HepG2 (cell line): Measurements from ENCODE around the gene ENG. TPM values are rescaled to one million over a fixed set of nuclear protein-coding genes. Genes with fewer than 3 reads are reported as not detected.

Experiments used
- AGO2 ChIP-seq: fragments of 200-400 bp; formaldehyde crosslinking; optimal IDR thresholded peaks from 2 replicates; pipeline ENCODE3; 2017; ENCODE audit warnings: mild to moderate bottlenecking, low read depth, low read length, moderate library complexity
- ESRRA ChIP-seq: sonication (generic); formaldehyde crosslinking; IDR thresholded peaks from 2 replicates; pipeline ENCODE4 v1.5.1; 2020; ENCODE audit warnings: mild to moderate bottlenecking, low read depth, missing genetic modification reagents
- HMG20B ChIP-seq: conservative IDR thresholded peaks from 2 replicates; pipeline ENCODE4 v1.6.1; 2016; ENCODE audit warnings: missing genetic modification reagents, missing compliant biosample characterization
- IRF9 ChIP-seq: sonication (generic); formaldehyde crosslinking; IDR thresholded peaks from 2 replicates; pipeline ENCODE4 v1.8.0; 2022; ENCODE audit warnings: missing genetic modification reagents, mild to moderate bottlenecking, borderline replicate concordance
- MAX ChIP-seq: IDR thresholded peaks from 2 replicates; pipeline ENCODE4 v1.6.1; 2012; ENCODE audit warnings: inconsistent platforms
- NONO ChIP-seq, 2 experiments: fragments of 450-650 bp in 1 of 2; sonication (generic) in 1 of 2; formaldehyde crosslinking in 1 of 2; IDR thresholded peaks in 1 of 2; conservative IDR thresholded peaks in 1 of 2; 2 replicates each; pipeline versions ENCODE4 v1.6.1 to v1.8.0; 2017 to 2022; ENCODE audit warnings: mild to moderate bottlenecking in 1 of 2, missing genetic modification reagents in 1 of 2, moderate library complexity in 1 of 2
- PBX2 ChIP-seq: IDR thresholded peaks from 2 replicates; pipeline ENCODE4 v1.6.1; 2016; ENCODE audit warnings: control low read depth
- RXRB ChIP-seq: IDR thresholded peaks from 2 replicates; pipeline ENCODE4 v1.6.1; 2016; ENCODE audit warnings: borderline replicate concordance, missing genetic modification reagents, missing compliant biosample characterization
- SP4 ChIP-seq: sonication (generic); formaldehyde crosslinking; IDR thresholded peaks from 2 replicates; pipeline ENCODE4 v1.8.1; 2023; ENCODE audit warnings: mild to moderate bottlenecking, missing genetic modification reagents
- TOPORS ChIP-seq: sonication (generic); formaldehyde crosslinking; IDR thresholded peaks from 2 replicates; pipeline ENCODE4 v1.8.0; 2023; ENCODE audit warnings: mild to moderate bottlenecking, missing genetic modification reagents
- YY1 ChIP-seq: IDR thresholded peaks from 2 replicates; pipeline ENCODE4 v1.6.1; 2011; ENCODE audit warnings: low read length, low read depth, moderate library complexity, mild to moderate bottlenecking; ENCODE audit not compliant: insufficient read depth, insufficient replicate concordance
- ZFP41 ChIP-seq: sonication (generic); formaldehyde crosslinking; IDR thresholded peaks from 2 replicates; pipeline ENCODE4 v1.4.0; 2020; ENCODE audit warnings: mild to moderate bottlenecking, missing genetic modification reagents, borderline replicate concordance
- ZNF225 ChIP-seq: sonication (generic); formaldehyde crosslinking; IDR thresholded peaks from 2 replicates; pipeline ENCODE4 v1.4.0; 2020; ENCODE audit warnings: mild to moderate bottlenecking, missing genetic modification reagents
- ZNF230 ChIP-seq: sonication (generic); formaldehyde crosslinking; IDR thresholded peaks from 2 replicates; pipeline ENCODE4 v1.4.0; 2020; ENCODE audit warnings: mild to moderate bottlenecking, missing genetic modification reagents
- ZNF770 ChIP-seq: sonication (generic); formaldehyde crosslinking; IDR thresholded peaks from 2 replicates; pipeline ENCODE4 v1.5.0; 2020; ENCODE audit warnings: mild to moderate bottlenecking, missing genetic modification reagents
- polyA plus RNA-seq, 8 experiments: library from polyadenylated mRNA; depleted of rRNA in 3 of 8; stranded (reverse) in 7 of 8; unstranded in 1 of 8; fragments of >200 nt; fragmentation: Illumina TruSeq in 4 of 8; extraction: Trizol in 4 of 8; gene quantifications; 2 replicates each; pipeline versions ENCODE4 v1.2.1 to v1.2.3, GENCODE V29; 2011 to 2016; ENCODE audit warnings: low read depth in 4 of 8, missing spikeins in 1 of 8, mixed read lengths in 1 of 8; ENCODE audit not compliant: insufficient read depth in 1 of 8
- total RNA-seq, 5 experiments: library from RNA; depleted of rRNA; stranded (reverse); fragments of >200 nt; fragmentation: Illumina TruSeq; extraction: Trizol; gene quantifications; 2 replicates each; pipeline ENCODE4 v1.2.3, GENCODE V29; 2016; ENCODE audit warnings: low read depth in 1 of 5
- TF ChIP-seq, protein P1 (sequence below): IDR thresholded peaks from 2 replicates; pipeline ENCODE4 v1.6.1; 2016; ENCODE audit warnings: mild to moderate bottlenecking
- TF ChIP-seq, protein P2 (sequence below): sonication (generic); formaldehyde crosslinking; conservative IDR thresholded peaks from 2 replicates; pipeline ENCODE4 v1.8.0; 2022; ENCODE audit warnings: low read depth, missing genetic modification reagents
- TF ChIP-seq, protein P3 (sequence below): IDR thresholded peaks from 2 replicates; pipeline ENCODE4 v1.6.1; 2016; ENCODE audit warnings: missing compliant biosample characterization, missing genetic modification reagents, borderline replicate concordance

The ENG gene
- total and polyA plus RNA-seq, 2 of the 13 experiments (the other 11 are each of a cell fraction or from before 2014, with no cell fraction given), result 0.02 to 1.1 TPM

GRCh38 chr9:127903557-127904475, 49.4 kb upstream of the ENG start (continued):
- TF ChIP-seq RXRB (CRISPR knock-in tag) (peak; percentile 95), NONO (IDR thresholded peaks at IDR 0.05) (no peak), NONO (CRISPR knock-in tag; conservative IDR thresholded peaks at IDR 0.05) (peak; percentile 76; the same call in 1 of the 2 replicates), ZFP41 (no peak), ZNF225 (CRISPR knock-in tag) (0 out of 2 replicates have a peak, but pooled peaks have one; percentile 24), ZNF770 (CRISPR knock-in tag) (no peak), ZNF230 (CRISPR knock-in tag) (0 out of 2 replicates have a peak, but pooled peaks have one; percentile 15), ESRRA (0 out of 2 replicates have a peak, but pooled peaks have one; percentile 6), IRF9 (CRISPR knock-in tag) (0 out of 2 replicates have a peak, but pooled peaks have one; percentile 74), SP4 (peak; percentile 38; the same call in 1 of the 2 replicates), YY1 (peak; percentile 12), TOPORS (CRISPR knock-in tag) (0 out of 2 replicates have a peak, but pooled peaks have one; percentile 3), AGO2 (no peak), HMG20B (CRISPR knock-in tag) (0 out of 2 replicates have a peak, but pooled peaks have one; percentile 54), PBX2 (CRISPR knock-in tag) (peak; percentile 42; the same call in 1 of the 2 replicates), MAX (peak; percentile 33; the same call in 1 of the 2 replicates)
- TF ChIP-seq, protein P1, sequence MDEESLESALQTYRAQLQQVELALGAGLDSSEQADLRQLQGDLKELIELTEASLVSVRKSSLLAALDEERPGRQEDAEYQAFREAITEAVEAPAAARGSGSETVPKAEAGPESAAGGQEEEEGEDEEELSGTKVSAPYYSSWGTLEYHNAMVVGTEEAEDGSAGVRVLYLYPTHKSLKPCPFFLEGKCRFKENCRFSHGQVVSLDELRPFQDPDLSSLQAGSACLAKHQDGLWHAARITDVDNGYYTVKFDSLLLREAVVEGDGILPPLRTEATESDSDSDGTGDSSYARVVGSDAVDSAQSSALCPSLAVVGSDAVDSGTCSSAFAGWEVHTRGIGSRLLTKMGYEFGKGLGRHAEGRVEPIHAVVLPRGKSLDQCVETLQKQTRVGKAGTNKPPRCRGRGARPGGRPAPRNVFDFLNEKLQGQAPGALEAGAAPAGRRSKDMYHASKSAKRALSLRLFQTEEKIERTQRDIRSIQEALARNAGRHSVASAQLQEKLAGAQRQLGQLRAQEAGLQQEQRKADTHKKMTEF, result peak; percentile 76
- TF ChIP-seq, protein P2, sequence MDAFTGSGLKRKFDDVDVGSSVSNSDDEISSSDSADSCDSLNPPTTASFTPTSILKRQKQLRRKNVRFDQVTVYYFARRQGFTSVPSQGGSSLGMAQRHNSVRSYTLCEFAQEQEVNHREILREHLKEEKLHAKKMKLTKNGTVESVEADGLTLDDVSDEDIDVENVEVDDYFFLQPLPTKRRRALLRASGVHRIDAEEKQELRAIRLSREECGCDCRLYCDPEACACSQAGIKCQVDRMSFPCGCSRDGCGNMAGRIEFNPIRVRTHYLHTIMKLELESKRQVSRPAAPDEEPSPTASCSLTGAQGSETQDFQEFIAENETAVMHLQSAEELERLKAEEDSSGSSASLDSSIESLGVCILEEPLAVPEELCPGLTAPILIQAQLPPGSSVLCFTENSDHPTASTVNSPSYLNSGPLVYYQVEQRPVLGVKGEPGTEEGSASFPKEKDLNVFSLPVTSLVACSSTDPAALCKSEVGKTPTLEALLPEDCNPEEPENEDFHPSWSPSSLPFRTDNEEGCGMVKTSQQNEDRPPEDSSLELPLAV (CRISPR knock-in tag), result no peak
- TF ChIP-seq, protein P3, sequence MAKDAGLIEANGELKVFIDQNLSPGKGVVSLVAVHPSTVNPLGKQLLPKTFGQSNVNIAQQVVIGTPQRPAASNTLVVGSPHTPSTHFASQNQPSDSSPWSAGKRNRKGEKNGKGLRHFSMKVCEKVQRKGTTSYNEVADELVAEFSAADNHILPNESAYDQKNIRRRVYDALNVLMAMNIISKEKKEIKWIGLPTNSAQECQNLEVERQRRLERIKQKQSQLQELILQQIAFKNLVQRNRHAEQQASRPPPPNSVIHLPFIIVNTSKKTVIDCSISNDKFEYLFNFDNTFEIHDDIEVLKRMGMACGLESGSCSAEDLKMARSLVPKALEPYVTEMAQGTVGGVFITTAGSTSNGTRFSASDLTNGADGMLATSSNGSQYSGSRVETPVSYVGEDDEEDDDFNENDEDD (CRISPR knock-in tag), result no peak
